IMR-90 (cell line): ENCODE results near the gene LUC7L3. TPM values are rescaled to one million over a fixed set of nuclear protein-coding genes. Genes with fewer than 3 reads are reported as not detected.

ENCODE experiments used
- ATAC-seq: fragments of 200-7000 bp; cut with Tn5 transposase; 2 replicates; pipeline ENCODE4 v1.9.1; 2020; ENCODE audit warnings: low read depth, mild to moderate bottlenecking, moderate library complexity
- BruUV-seq: library from RNA; stranded (reverse); fragments of 400-500 nt; replicated peaks from 2 replicates; lab custom pipeline; 2021; lab: Mats Ljungman, UMichigan
- CTCF ChIA-PET: fragments of 300-600 bp; formaldehyde crosslinking; extraction: SDS; loops from one replicate; lab custom pipeline; 2021; ENCODE audit warnings: antibody characterized with exemption; lab: Yijun Ruan, JAX
- POLR2A ChIA-PET: fragments of 300-600 bp; sonication (Branson Sonifier 250); formaldehyde crosslinking; loops from one replicate; lab custom pipeline; 2022; ENCODE audit warnings: antibody characterized with exemption; ENCODE audit not compliant: unreplicated experiment; lab: Charles Lee
- DNase-seq: peaks from one replicate; pipeline ENCODE4 v3.0.0; 2013
- H2AFZ ChIP-seq: replicated peaks from 2 replicates; pipeline ENCODE3; 2013; ENCODE audit warnings: low read length, mild to moderate bottlenecking; ENCODE audit not compliant: poor library complexity
- H2AK5ac ChIP-seq: 2 replicates; pipeline ENCODE4 v1.6.1; 2013; ENCODE audit warnings: low read depth, low read length, inconsistent platforms
- H2AK9ac ChIP-seq: replicated peaks from 2 replicates; pipeline ENCODE3; 2013; ENCODE audit warnings: mild to moderate bottlenecking, low read depth, low read length, moderate library complexity; ENCODE audit not compliant: poor library complexity
- H2BK120ac ChIP-seq: 2 replicates; pipeline ENCODE4 v1.6.1; 2013; ENCODE audit warnings: low read depth, low read length, inconsistent platforms
- H2BK15ac ChIP-seq: 3 replicates; pipeline ENCODE4 v1.6.1; 2013; ENCODE audit warnings: low read depth, low read length, inconsistent platforms
- H2BK20ac ChIP-seq: 2 replicates; pipeline ENCODE4 v1.6.1; 2013; ENCODE audit warnings: low read depth, mild to moderate bottlenecking, inconsistent platforms, low read length, moderate library complexity
- H2BK5ac ChIP-seq: 2 replicates; pipeline ENCODE4 v1.6.1; 2013; ENCODE audit warnings: mild to moderate bottlenecking, low read depth, low read length, inconsistent platforms; ENCODE audit not compliant: poor library complexity, severe bottlenecking
- H3K14ac ChIP-seq: replicated peaks from 2 replicates; pipeline ENCODE4 v1.6.1; 2013; ENCODE audit warnings: low read depth, low read length, inconsistent platforms
- H3K18ac ChIP-seq: 2 replicates; pipeline ENCODE4 v1.6.1; 2013; ENCODE audit warnings: low read depth, low read length, control low read depth
- H3K23ac ChIP-seq: 2 replicates; pipeline ENCODE4 v1.6.1; 2013; ENCODE audit warnings: low read depth, low read length, inconsistent platforms
- H3K27ac ChIP-seq: 2 replicates; pipeline ENCODE4 v1.5.1; 2013; ENCODE audit warnings: mild to moderate bottlenecking, control low read depth, low read length; ENCODE audit not compliant: insufficient read depth
- H3K27me3 ChIP-seq: 2 replicates; pipeline ENCODE4 v1.6.1; 2013; ENCODE audit warnings: low read length; ENCODE audit not compliant: control insufficient read depth, insufficient read depth
- H3K36me3 ChIP-seq: 2 replicates; pipeline ENCODE4 v1.6.1; 2013; ENCODE audit warnings: low read length, mixed read lengths; ENCODE audit not compliant: control insufficient read depth, insufficient read depth
- H3K4ac ChIP-seq: 2 replicates; pipeline ENCODE4 v1.6.1; 2013; ENCODE audit warnings: low read depth, low read length, inconsistent platforms
- H3K4me1 ChIP-seq: 2 replicates; pipeline ENCODE4 v1.6.1; 2013; ENCODE audit warnings: low read length, mixed read lengths; ENCODE audit not compliant: control insufficient read depth, insufficient read depth
- H3K4me2 ChIP-seq: 2 replicates; pipeline ENCODE4 v1.6.1; 2013; ENCODE audit warnings: low read depth, mild to moderate bottlenecking, control low read depth, low read length, moderate library complexity
- H3K4me3 ChIP-seq: 2 replicates; pipeline ENCODE4 v1.5.1; 2013; ENCODE audit warnings: low read depth, mild to moderate bottlenecking, control low read depth, low read length, moderate library complexity; ENCODE audit not compliant: insufficient read depth
- H3K56ac ChIP-seq: 2 replicates; pipeline ENCODE4 v1.6.1; 2013; ENCODE audit warnings: low read length, inconsistent platforms; ENCODE audit not compliant: insufficient read depth; ENCODE audit errors: extremely low read depth
- H3K79me1 ChIP-seq, 2 experiments: 2 replicates each; pipeline ENCODE4 v1.6.1; 2013; ENCODE audit warnings: low read length in 2 of 2, inconsistent platforms in 1 of 2, low read depth in 1 of 2
- H3K9ac ChIP-seq: 2 replicates; pipeline ENCODE4 v1.6.1; 2013; ENCODE audit warnings: low read depth, low read length, control low read depth
- H3K9me1 ChIP-seq: 2 replicates; pipeline ENCODE4 v1.6.1; 2013; ENCODE audit warnings: low read length, inconsistent platforms; ENCODE audit not compliant: insufficient read depth
- H3K9me3 ChIP-seq: 2 replicates; pipeline ENCODE4 v1.6.1; 2013; ENCODE audit warnings: low read length; ENCODE audit not compliant: control insufficient read depth, insufficient read depth
- H4K20me1 ChIP-seq: 2 replicates; pipeline ENCODE4 v1.6.1; 2013; ENCODE audit warnings: low read length, inconsistent platforms; ENCODE audit not compliant: insufficient read depth
- H4K5ac ChIP-seq: 2 replicates; pipeline ENCODE4 v1.6.1; 2013; ENCODE audit warnings: mild to moderate bottlenecking, low read depth, low read length, control low read depth
- H4K8ac ChIP-seq, 2 experiments: 2 replicates each; pipeline ENCODE4 v1.6.1; 2013; ENCODE audit warnings: low read depth in 2 of 2, low read length in 2 of 2, control low read depth in 1 of 2, inconsistent platforms in 1 of 2
- H4K91ac ChIP-seq: 2 replicates; pipeline ENCODE4 v1.6.1; 2013; ENCODE audit warnings: low read depth, low read length, inconsistent platforms; ENCODE audit not compliant: insufficient read depth
- BHLHE40 ChIP-seq: fragments of 150-350 bp; IDR thresholded peaks from 2 replicates; pipeline ENCODE4 v1.6.1; 2016; ENCODE audit warnings: mild to moderate bottlenecking, low read depth, low read length
- CEBPB ChIP-seq: IDR thresholded peaks from 2 replicates; pipeline ENCODE4 v1.6.1; 2012; ENCODE audit warnings: low read depth, low read length, improper control_type of control experiment
- CHD1 ChIP-seq: IDR thresholded peaks from 2 replicates; pipeline ENCODE4 v1.6.1; 2012; ENCODE audit warnings: low read depth, low read length, improper control_type of control experiment
- FOS ChIP-seq: fragments of 150-350 bp; IDR thresholded peaks from 2 replicates; pipeline ENCODE4 v1.6.1; 2016; ENCODE audit warnings: low read depth, low read length
- MAFK ChIP-seq: IDR thresholded peaks from 2 replicates; pipeline ENCODE4 v1.6.1; 2012; ENCODE audit warnings: low read depth, low read length, improper control_type of control experiment
- MAZ ChIP-seq: IDR thresholded peaks from 2 replicates; pipeline ENCODE4 v1.6.1; 2012; ENCODE audit warnings: low read depth, mild to moderate bottlenecking, low read length, improper control_type of control experiment, moderate library complexity, borderline replicate concordance
- MXI1 ChIP-seq: IDR thresholded peaks from 2 replicates; pipeline ENCODE4 v1.6.1; 2012; ENCODE audit warnings: low read depth, mild to moderate bottlenecking, low read length, moderate library complexity, borderline replicate concordance
- NFE2L2 ChIP-seq: fragments of 150-350 bp; IDR thresholded peaks from 2 replicates; pipeline ENCODE4 v1.6.1; 2016; ENCODE audit warnings: low read depth, mild to moderate bottlenecking, low read length
- POLR2A ChIP-seq: IDR thresholded peaks from 2 replicates; pipeline ENCODE4 v1.6.1; 2012; ENCODE audit warnings: mild to moderate bottlenecking, low read depth, low read length
- RAD21 ChIP-seq: IDR thresholded peaks from 2 replicates; pipeline ENCODE4 v1.6.1; 2012; ENCODE audit warnings: low read length, improper control_type of control experiment
- RCOR1 ChIP-seq: IDR thresholded peaks from 2 replicates; pipeline ENCODE4 v1.6.1; 2012; ENCODE audit warnings: mild to moderate bottlenecking, low read length, improper control_type of control experiment; ENCODE audit not compliant: insufficient replicate concordance
- RFX5 ChIP-seq: IDR thresholded peaks from 2 replicates; pipeline ENCODE4 v1.8.0; 2012; ENCODE audit warnings: low read depth, mild to moderate bottlenecking, low read length, moderate library complexity
- SMC3 ChIP-seq: fragments of 150-350 bp; IDR thresholded peaks from 2 replicates; pipeline ENCODE4 v1.6.1; 2016; ENCODE audit warnings: low read depth, mild to moderate bottlenecking, antibody characterized with exemption, low read length, moderate library complexity
- WGBS, 2 experiments: methylation state at CpG; one replicate each; pipeline versions ENCODE4 v1.1.5 to v1.1.7; 2013; ENCODE audit warnings: missing lambda C conversion rate in 2 of 2; ENCODE audit not compliant: insufficient read length in 1 of 2; ENCODE audit errors: extremely low coverage in 2 of 2; 5-methylcytosine and 5-hydroxymethylcytosine counted together
- dilution Hi-C: fragments of 300-500 bp; cut with HindIII; formaldehyde crosslinking; loops from one replicate; pipeline ENCODE4 v1.14.3; 2018; ENCODE audit warnings: low sequenced_read_pairs; ENCODE audit not compliant: unreplicated experiment
- in situ Hi-C: fragments of 300-500 bp; cut with MboI; formaldehyde crosslinking; loops from 3 replicates; pipeline ENCODE4 v1.14.3; 2019; ENCODE audit warnings: low sequenced_read_pairs, inconsistent platforms, mixed read lengths
- intact Hi-C: fragments of 100-400 bp; cut with micrococcal nuclease; formaldehyde crosslinking; loops from 2 replicates; pipeline ENCODE4 v1.10.0; 2022
- polyA plus RNA-seq, 3 experiments: library from polyadenylated mRNA; depleted of rRNA; stranded (reverse); fragments of >200 nt; gene quantifications; 2 replicates each; pipeline ENCODE4 v1.2.3, GENCODE V29; 2012; ENCODE audit warnings: low replicate concordance in 1 of 3
- total RNA-seq: library from RNA; depleted of rRNA; stranded (reverse); fragments of >200 nt; gene quantifications from 2 replicates; pipeline ENCODE4 v1.2.3, GENCODE V29; 2012
- TF ChIP-seq, protein P1 (sequence below): conservative IDR thresholded peaks from 2 replicates; pipeline ENCODE4 v1.5.1; 2012; ENCODE audit warnings: mild to moderate bottlenecking, low read depth, low read length, improper control_type of control experiment
- TF ChIP-seq, protein P2 (sequence below): fragments of 150-350 bp; IDR thresholded peaks from 2 replicates; pipeline ENCODE4 v1.6.1; 2016; ENCODE audit warnings: low read depth, mild to moderate bottlenecking, low read length, moderate library complexity, borderline replicate concordance
- TF ChIP-seq, protein P3 (sequence below): fragments of 150-350 bp; IDR thresholded peaks from 2 replicates; pipeline ENCODE4 v1.6.1; 2017; ENCODE audit warnings: mild to moderate bottlenecking, antibody characterized with exemption, low read length, low read depth

Gene LUC7L3
- total and polyA plus RNA-seq, 2 of the 4 experiments (the other 2 are of a cell fraction) = 17.7 to 44.7 TPM

DNA sequence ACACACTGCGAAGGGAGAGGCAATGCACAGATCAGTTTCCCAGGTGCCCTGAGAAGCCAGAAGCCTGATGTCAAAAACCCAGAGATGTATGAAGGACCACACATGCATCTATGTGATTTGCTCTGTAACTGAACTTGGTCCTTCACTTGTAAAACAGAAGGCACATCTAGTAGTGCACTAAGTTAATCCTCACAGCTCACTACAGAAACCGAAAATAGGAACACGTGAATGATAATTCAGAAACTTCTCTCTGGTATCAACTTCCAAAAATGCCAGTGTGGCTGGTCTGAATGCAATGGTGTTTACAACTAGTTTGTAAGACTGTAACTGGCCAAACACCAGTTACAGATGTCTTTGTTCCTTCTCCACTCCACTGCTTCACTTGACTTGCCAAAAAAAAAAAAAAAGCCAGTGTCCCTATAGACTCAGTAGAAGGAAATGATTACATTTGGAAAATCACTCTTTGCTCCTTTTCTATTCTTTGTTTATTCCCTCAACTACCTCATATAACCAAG lies 23.0 kb upstream of the LUC7L3 start:
- H2BK5ac ChIP-seq = no peak overlapping the region
- dilution Hi-C loops (no loop called here), intact Hi-C loops (no loop called here), in situ Hi-C loops (loop anchor here (10.0 kb wide), 1 partner anchor 212 kb away; no protein-coding TSS in a partner anchor)
- H3K79me1 ChIP-seq = peaks cover 4 to 37% of the 10 kb centered on the region in 2 experiments; a peak in 3 of 4 replicates
- H3K18ac ChIP-seq = no peak overlapping the region
- H3K56ac ChIP-seq = no peak overlapping the region
- no peak overlapping the region for H2BK15ac ChIP-seq
- no peak overlapping the region for H2AK5ac ChIP-seq
- peaks cover 4% of the 10 kb centered on the region; the same call in 1 of the 2 replicates for H4K20me1 ChIP-seq
- H3K4me3 ChIP-seq = no peak overlapping the region
- CTCF ChIA-PET = interaction anchor here (0.8 to 2.6 kb wide), 3 partner anchors 23 to 146 kb away, joined by 4 to 28 read pairs (median 8); partner anchors contain the start of gene LUC7L3
- BruUV-seq = no TSS peak
- no peak overlapping the region for H3K4me2 ChIP-seq
- no peak overlapping the region for H3K23ac ChIP-seq
- ATAC-seq = no peak
- H4K91ac ChIP-seq = no peak overlapping the region
- H3K9ac ChIP-seq = no peak overlapping the region
- POLR2A ChIA-PET = no interaction called here
- TF ChIP-seq RAD21 = no peak
- TF ChIP-seq, protein P1, sequence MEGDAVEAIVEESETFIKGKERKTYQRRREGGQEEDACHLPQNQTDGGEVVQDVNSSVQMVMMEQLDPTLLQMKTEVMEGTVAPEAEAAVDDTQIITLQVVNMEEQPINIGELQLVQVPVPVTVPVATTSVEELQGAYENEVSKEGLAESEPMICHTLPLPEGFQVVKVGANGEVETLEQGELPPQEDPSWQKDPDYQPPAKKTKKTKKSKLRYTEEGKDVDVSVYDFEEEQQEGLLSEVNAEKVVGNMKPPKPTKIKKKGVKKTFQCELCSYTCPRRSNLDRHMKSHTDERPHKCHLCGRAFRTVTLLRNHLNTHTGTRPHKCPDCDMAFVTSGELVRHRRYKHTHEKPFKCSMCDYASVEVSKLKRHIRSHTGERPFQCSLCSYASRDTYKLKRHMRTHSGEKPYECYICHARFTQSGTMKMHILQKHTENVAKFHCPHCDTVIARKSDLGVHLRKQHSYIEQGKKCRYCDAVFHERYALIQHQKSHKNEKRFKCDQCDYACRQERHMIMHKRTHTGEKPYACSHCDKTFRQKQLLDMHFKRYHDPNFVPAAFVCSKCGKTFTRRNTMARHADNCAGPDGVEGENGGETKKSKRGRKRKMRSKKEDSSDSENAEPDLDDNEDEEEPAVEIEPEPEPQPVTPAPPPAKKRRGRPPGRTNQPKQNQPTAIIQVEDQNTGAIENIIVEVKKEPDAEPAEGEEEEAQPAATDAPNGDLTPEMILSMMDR = no peak
- no peak for TF ChIP-seq MXI1
- no peak for TF ChIP-seq MAFK
- TF ChIP-seq, protein P2, sequence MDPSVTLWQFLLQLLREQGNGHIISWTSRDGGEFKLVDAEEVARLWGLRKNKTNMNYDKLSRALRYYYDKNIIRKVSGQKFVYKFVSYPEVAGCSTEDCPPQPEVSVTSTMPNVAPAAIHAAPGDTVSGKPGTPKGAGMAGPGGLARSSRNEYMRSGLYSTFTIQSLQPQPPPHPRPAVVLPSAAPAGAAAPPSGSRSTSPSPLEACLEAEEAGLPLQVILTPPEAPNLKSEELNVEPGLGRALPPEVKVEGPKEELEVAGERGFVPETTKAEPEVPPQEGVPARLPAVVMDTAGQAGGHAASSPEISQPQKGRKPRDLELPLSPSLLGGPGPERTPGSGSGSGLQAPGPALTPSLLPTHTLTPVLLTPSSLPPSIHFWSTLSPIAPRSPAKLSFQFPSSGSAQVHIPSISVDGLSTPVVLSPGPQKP = no peak
- no peak for TF ChIP-seq RCOR1
- TF ChIP-seq NFE2L2 = no peak
- TF ChIP-seq BHLHE40 = no peak
- TF ChIP-seq CEBPB = no peak
- TF ChIP-seq SMC3 = no peak
- no peak for TF ChIP-seq CHD1
- TF ChIP-seq, protein P3, sequence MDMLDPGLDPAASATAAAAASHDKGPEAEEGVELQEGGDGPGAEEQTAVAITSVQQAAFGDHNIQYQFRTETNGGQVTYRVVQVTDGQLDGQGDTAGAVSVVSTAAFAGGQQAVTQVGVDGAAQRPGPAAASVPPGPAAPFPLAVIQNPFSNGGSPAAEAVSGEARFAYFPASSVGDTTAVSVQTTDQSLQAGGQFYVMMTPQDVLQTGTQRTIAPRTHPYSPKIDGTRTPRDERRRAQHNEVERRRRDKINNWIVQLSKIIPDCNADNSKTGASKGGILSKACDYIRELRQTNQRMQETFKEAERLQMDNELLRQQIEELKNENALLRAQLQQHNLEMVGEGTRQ = no peak
- no peak for TF ChIP-seq RFX5
- TF ChIP-seq FOS = no peak
- no peak for TF ChIP-seq POLR2A
- no peak for TF ChIP-seq MAZ
- H3K36me3 ChIP-seq = peaks cover 29% of the 10 kb centered on the region
- no peak for DNase-seq
- no peak overlapping the region for H3K4ac ChIP-seq
- H4K8ac ChIP-seq = no peak overlapping the region
- no peak overlapping the region for H2BK120ac ChIP-seq
- H2BK20ac ChIP-seq = no peak overlapping the region
- H3K9me1 ChIP-seq = peaks cover 8% of the 10 kb centered on the region
- H3K27ac ChIP-seq = no peak overlapping the region; the same call in 1 of the 2 replicates
- peaks cover 26% of the 10 kb centered on the region for H3K4me1 ChIP-seq
- H3K27me3 ChIP-seq = no peaks in the 10 kb centered on the region
- no CpG with 5 or more reads among the region's 3 CpGs for WGBS, 2 experiments
- H3K9me3 ChIP-seq = no peaks in the 10 kb centered on the region
- no peak overlapping the region for H4K5ac ChIP-seq
- no peak overlapping the region for H2AFZ ChIP-seq
- no peak overlapping the region for H2AK9ac ChIP-seq
- no peak overlapping the region for H3K14ac ChIP-seq
